Effector memory CD4-positive, alpha-beta T cell (primary cell): ENCODE results near the gene PCBP3.

Experiments
- DNase-seq, 3 donors: peaks; one replicate each; pipeline ENCODE4 v3.0.0-alpha.2; 2020
- H3K27ac ChIP-seq: 2 replicates; pipeline ENCODE4 v1.7.0; 2013; ENCODE audit warnings: mild to moderate bottlenecking, low read length, moderate library complexity; ENCODE audit not compliant: insufficient read depth, poor library complexity, severe bottlenecking
- H3K27me3 ChIP-seq: replicated peaks from 2 replicates; pipeline ENCODE4 v1.7.0; 2013; ENCODE audit warnings: mild to moderate bottlenecking, low read length; ENCODE audit not compliant: insufficient read depth, control insufficient read depth, poor library complexity, severe bottlenecking
- H3K36me3 ChIP-seq: 2 replicates; pipeline ENCODE4 v1.7.0; 2013; ENCODE audit warnings: mild to moderate bottlenecking, low read length, moderate library complexity; ENCODE audit not compliant: control insufficient read depth, insufficient read depth
- H3K4me1 ChIP-seq: 2 replicates; pipeline ENCODE4 v1.7.0; 2013; ENCODE audit warnings: low read length, mild to moderate bottlenecking; ENCODE audit not compliant: control insufficient read depth, insufficient read depth, poor library complexity, severe bottlenecking
- H3K4me3 ChIP-seq: 2 replicates; pipeline ENCODE4 v1.7.0; 2013; ENCODE audit warnings: low read length, low read depth, mild to moderate bottlenecking; ENCODE audit not compliant: insufficient read depth, poor library complexity, severe bottlenecking
- H3K9me3 ChIP-seq: 2 replicates; pipeline ENCODE4 v1.7.0; 2013; ENCODE audit warnings: mild to moderate bottlenecking, low read length, moderate library complexity; ENCODE audit not compliant: control insufficient read depth

PCBP3 gene

GRCh38 chr21:45962531-45963231, 319.2 kb downstream of the PCBP3 start:
- Histone ChIP-seq H3K27ac (no peak overlapping the region), H3K36me3 (no peaks in the 10 kb centered on the region), H3K4me1 (no peaks in the 10 kb centered on the region), H3K9me3 (no peaks in the 10 kb centered on the region), H3K27me3 (no peaks in the 10 kb centered on the region), H3K4me3 (no peak overlapping the region)
- DNase-seq = no peak

- no peak for DNase-seq
- no peaks in the 10 kb centered on the region for H3K27me3 ChIP-seq
Measured at GRCh38 chr21:45963232-45963570, 319.7 kb downstream of the PCBP3 start.

GRCh38 chr21:45964649-45965048, 321.1 kb downstream of the PCBP3 start:
- no peaks in the 10 kb centered on the region for H3K27me3 ChIP-seq
- H3K4me1 ChIP-seq = no peaks in the 10 kb centered on the region

More at GRCh38 chr21:45963232-45963570, 319.7 kb downstream of the PCBP3 start:
- Histone ChIP-seq H3K4me3 (no peak overlapping the region), H3K27ac (no peak overlapping the region), H3K4me1 (no peaks in the 10 kb centered on the region), H3K9me3 (no peaks in the 10 kb centered on the region), H3K36me3 (no peaks in the 10 kb centered on the region)

GRCh38 chr21:45965084-45965809, 321.7 kb downstream of the PCBP3 start:
- H3K27ac ChIP-seq = no peak overlapping the region
- no peaks in the 10 kb centered on the region for H3K9me3 ChIP-seq
- no peak overlapping the region for H3K4me3 ChIP-seq
- DNase-seq = no peak
- no peaks in the 10 kb centered on the region for H3K36me3 ChIP-seq
- H3K27me3 ChIP-seq = no peaks in the 10 kb centered on the region
- H3K4me1 ChIP-seq = no peaks in the 10 kb centered on the region

More at GRCh38 chr21:45964649-45965048, 321.1 kb downstream of the PCBP3 start:
- Histone ChIP-seq H3K9me3 (no peaks in the 10 kb centered on the region), H3K4me3 (no peak overlapping the region), H3K36me3 (no peaks in the 10 kb centered on the region), H3K27ac (no peak overlapping the region)
- DNase-seq = no peak

- Histone ChIP-seq H3K9me3 (no peaks in the 10 kb centered on the region), H3K27me3 (peaks cover 5% of the 10 kb centered on the region), H3K27ac (no peak overlapping the region), H3K4me3 (no peak overlapping the region), H3K4me1 (peaks cover 3% of the 10 kb centered on the region), H3K36me3 (no peaks in the 10 kb centered on the region)
- no peak for DNase-seq
Measured at GRCh38 chr21:45966791-45967394, 323.4 kb downstream of the PCBP3 start.

DNA sequence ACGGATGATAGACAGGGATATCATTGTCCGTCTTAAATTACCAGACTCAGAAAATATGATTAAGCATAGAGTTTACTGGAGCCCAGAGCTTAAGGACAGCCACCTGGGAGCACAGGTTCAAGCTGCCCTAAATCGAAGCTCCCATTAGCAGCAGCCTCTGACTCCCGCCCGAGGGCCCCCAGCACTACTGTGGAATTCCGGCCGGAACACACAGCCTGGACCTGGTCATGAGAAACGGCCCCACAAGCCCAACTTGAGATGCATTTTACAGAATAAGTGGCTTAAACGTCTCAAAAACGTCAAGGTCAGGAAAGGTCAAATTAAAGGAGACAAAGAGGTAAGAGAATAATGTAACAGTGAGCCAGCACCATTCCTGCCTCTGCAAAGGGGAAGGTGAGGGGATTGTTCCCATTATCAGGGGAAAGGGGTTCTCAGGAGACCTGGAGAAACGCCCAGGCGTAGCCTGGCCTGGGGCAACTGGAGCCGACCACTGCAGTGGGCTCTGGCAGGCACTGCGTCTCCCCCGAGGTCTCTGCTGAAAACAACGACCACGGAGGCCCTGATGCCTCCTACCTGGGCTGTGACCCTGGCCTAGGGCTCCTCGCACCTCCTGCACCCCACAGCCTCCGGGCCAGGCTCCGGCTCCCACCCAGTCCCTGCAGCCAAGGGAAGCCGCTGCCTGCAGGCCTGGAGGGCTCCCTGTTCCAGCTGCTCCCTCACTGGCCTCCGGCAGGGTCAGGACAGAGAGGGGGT, 326.6 kb downstream of the PCBP3 start:
- H3K36me3 ChIP-seq = no peaks in the 10 kb centered on the region
- no peak overlapping the region for H3K4me3 ChIP-seq
- peaks cover 33% of the 10 kb centered on the region for H3K27me3 ChIP-seq
- H3K9me3 ChIP-seq = no peaks in the 10 kb centered on the region
- DNase-seq = no peak
- peaks cover 32% of the 10 kb centered on the region for H3K4me1 ChIP-seq
- no peak overlapping the region for H3K27ac ChIP-seq

DNA sequence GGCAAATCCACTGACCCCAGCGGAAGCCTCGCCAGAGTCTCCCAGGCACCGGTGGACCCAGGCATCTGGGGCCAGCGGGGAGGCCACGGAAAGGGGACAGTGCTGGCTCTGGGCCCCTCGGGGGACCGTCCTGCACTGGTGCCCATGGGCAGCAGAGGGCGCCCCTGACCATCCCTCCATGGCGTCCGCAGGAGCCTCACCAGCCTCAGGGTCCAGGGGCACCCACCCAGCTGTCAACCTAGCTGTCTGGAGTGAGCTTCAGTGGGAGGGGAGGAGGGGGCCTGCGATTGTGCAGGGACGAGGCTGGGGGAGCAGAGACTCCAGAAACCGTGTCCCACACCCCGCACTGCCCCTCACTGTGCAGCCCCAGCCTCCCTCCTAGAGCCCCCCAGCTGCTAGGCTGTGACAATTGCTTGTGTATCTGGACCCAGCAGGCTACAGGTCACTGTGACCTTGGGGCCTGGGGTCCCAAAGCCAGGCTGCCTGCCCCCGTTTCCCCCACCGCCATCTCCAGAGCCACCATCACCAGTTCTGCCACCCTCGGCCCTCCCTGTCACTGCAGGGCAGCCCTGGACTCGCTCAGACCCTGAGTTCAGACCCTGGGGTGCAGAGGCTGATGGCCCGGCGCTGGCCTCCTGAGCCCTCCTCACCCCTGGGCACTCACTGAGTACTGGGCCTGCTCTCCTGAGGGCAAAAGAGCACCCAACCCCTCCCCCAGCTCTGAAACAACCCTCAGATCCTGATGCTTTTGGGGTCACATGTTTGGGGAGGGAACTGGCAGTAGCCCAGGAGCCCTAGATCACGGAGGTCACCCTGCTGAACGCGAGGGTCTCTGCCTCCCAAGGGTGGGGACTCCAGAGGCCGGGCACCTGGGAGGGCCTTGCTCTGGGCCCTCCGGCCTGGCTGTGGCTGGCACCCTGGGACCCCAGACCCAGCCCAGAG, 327.4 kb downstream of the PCBP3 start:
- Histone ChIP-seq H3K9me3 (no peaks in the 10 kb centered on the region), H3K4me3 (no peak overlapping the region), H3K36me3 (no peaks in the 10 kb centered on the region), H3K27me3 (peaks cover 36% of the 10 kb centered on the region), H3K27ac (no peak overlapping the region), H3K4me1 (peaks cover 34% of the 10 kb centered on the region)
- no peak for DNase-seq

DNA sequence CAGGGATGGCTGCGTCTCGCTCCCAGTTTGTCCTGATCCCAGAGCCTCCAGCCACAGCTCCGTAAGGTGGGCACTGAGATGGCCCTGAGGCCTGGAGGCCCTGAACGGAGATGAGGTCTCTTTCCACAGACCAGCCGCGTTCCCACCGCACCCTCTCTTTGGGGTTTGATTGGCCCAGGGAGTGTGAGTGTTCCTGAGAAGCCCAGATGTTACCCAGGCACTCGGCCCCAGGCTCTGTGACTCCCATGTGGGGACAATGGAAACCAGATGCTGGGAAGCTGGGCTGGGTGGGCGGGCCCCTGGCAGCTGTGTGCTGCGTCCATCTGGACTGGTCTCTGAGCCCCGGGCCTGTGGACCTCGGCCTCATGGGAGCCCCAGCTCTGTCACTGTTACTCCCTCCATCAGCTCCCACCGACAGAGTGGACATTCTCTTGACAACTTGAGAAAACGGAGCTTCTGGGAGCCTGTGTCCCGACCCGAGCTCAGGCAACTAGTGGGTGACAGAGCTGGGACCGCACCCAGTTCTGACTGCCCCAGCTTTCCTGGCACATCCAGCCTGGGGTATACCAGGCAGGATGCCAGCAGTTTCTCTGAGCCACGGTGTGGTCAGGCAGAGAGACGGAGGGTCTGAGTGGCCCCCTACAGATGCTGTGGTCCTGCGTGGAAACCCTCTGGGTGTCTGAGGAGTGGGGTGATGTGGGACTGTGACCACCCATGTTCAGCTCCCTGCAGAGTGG, 328.3 kb downstream of the PCBP3 start:
- DNase-seq = no peak
- no peak overlapping the region for H3K27ac ChIP-seq

GRCh38 chr21:45972353-45972715, 328.8 kb downstream of the PCBP3 start:
- H3K27me3 ChIP-seq = peaks cover 36% of the 10 kb centered on the region
- H3K27ac ChIP-seq = no peak overlapping the region
- no peak for DNase-seq
- H3K4me1 ChIP-seq = peaks cover 34% of the 10 kb centered on the region
- no peaks in the 10 kb centered on the region for H3K36me3 ChIP-seq
- peak overlapping the region; percentile 58 for H3K4me3 ChIP-seq
- no peaks in the 10 kb centered on the region for H3K9me3 ChIP-seq

More for the DNA sequence above, 328.3 kb downstream of the PCBP3 start:
- Histone ChIP-seq H3K27me3 (peaks cover 36% of the 10 kb centered on the region), H3K4me1 (peaks cover 34% of the 10 kb centered on the region), H3K9me3 (no peaks in the 10 kb centered on the region), H3K4me3 (no peak overlapping the region), H3K36me3 (no peaks in the 10 kb centered on the region)
